Right lobe of liver (tissue), 4 donors: Measurements from ENCODE around the gene RPRD1B.

Experiments used
- CTCF ChIP-seq, 4 donors: fragments of 200-600 bp in 3 of 4; fragments of 450-650 bp in 1 of 4; IDR thresholded peaks; one replicate each; pipeline versions ENCODE4 v1.5.1 to v1.8.0; 2016 to 2022; ENCODE audit warnings: antibody characterized with exemption in 4 of 4, mild to moderate bottlenecking in 2 of 4
- POLR2A ChIP-seq: fragments of 450-650 bp; IDR thresholded peaks from one replicate; pipeline ENCODE4 v1.6.1; 2017; ENCODE audit warnings: antibody characterized with exemption, mild to moderate bottlenecking
- donor health status: DM: no; HTN: no; CAD: no.
- donor health status: DM: no; HTN: no; CAD: no.
- donor health status: DM: no; HTN: yes; CAD: no.

DNA sequence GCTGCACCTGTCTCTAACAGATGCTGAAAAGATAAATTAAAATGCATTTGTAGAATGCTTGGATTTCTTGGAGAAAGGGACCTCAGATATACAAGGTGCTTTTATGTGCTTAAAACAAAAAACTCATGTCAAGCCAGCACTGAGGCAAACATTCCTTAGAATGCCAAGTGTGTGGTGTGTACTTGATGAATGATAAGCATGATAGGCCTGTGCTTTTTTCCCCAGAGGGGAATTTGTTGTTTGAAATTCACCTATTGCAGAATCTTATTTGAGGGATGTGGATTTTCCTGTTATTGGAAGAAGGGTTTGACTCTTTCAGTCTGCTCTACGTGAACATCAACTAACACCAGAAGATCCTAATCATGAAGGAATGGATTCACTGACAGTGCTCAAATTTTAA is 29.1 kb upstream of the RPRD1B start:
- TF ChIP-seq POLR2A: no peak
- no peak for TF ChIP-seq CTCF (IDR thresholded peaks at IDR 0.05)
